Uterus (tissue), 2 donors: ENCODE measurements around the gene FCGR1A.
"Not testable (repeated sequence)": the region's sequence is repeated elsewhere in the genome, so short reads cannot be mapped to it uniquely, and the experiment has no call there.

ENCODE experiments used
- CTCF ChIP-seq, 4 experiments: fragments of 200-600 bp in 2 of 4; fragments of 450-650 bp in 2 of 4; sonication (generic) in 2 of 4; IDR thresholded peaks; one replicate each; pipeline ENCODE4 v1.5.1; 2016 to 2019; ENCODE audit warnings: antibody characterized with exemption in 4 of 4, mild to moderate bottlenecking in 2 of 4, moderate library complexity in 1 of 4
- POLR2A ChIP-seq, 2 donors: fragments of 450-650 bp; IDR thresholded peaks; one replicate each; pipeline ENCODE4 v1.6.1; 2016; ENCODE audit warnings: antibody characterized with exemption in 2 of 2, mild to moderate bottlenecking in 1 of 2, moderate library complexity in 1 of 2

GRCh38 chr1:149769216-149769615, 13.3 kb upstream of the FCGR1A start:
- TF ChIP-seq CTCF, POLR2A (IDR thresholded peaks at IDR 0.05): not testable (repeated sequence)
